Colon (tissue), 2 donors: ENCODE measurements around the gene NXPE4.
"Not testable (repeated sequence)": the region's sequence is repeated elsewhere in the genome, so short reads cannot be mapped to it uniquely, and the experiment has no call there.

ENCODE experiments used
- FAIRE-seq: peaks from 2 replicates; lab custom pipeline; 2012; peaks lifted over from hg19 to GRCh38; lab: Jason Lieb, UNC
- donor health status: control.
- donor health status: control.

Gene NXPE4

GRCh38 chr11:114595571-114595970 lies at the start of gene NXPE4:
NXPE4 (minus strand) TSS chr11:114595786; CDS start chr11:114594759, 1,027 bp downstream.
- no peak for FAIRE-seq

GRCh38 chr11:114639440-114639839 lies 43.9 kb upstream of the NXPE4 start:
- FAIRE-seq, result not testable (repeated sequence)

- FAIRE-seq, result not testable (repeated sequence)
These were observed 35.9 kb upstream of the NXPE4 start for GRCh38 chr11:114631445-114631965.

- FAIRE-seq, result no peak
These were observed 29.7 kb upstream of the NXPE4 start for GRCh38 chr11:114625294-114625693.

GRCh38 chr11:114624455-114625207 lies 29.0 kb upstream of the NXPE4 start:
- no peak for FAIRE-seq

GRCh38 chr11:114623720-114624119 lies 28.1 kb upstream of the NXPE4 start:
- no peak for FAIRE-seq

GRCh38 chr11:114622858-114623257 lies 27.3 kb upstream of the NXPE4 start:
- FAIRE-seq, result no peak

GRCh38 chr11:114621950-114622809 lies 26.6 kb upstream of the NXPE4 start:
- no peak for FAIRE-seq

GRCh38 chr11:114621072-114621471 lies 25.5 kb upstream of the NXPE4 start:
- FAIRE-seq, result no peak

- FAIRE-seq, result no peak
These were observed 24.1 kb upstream of the NXPE4 start for GRCh38 chr11:114619659-114620173.

- FAIRE-seq, result no peak
These were observed 22.6 kb upstream of the NXPE4 start for GRCh38 chr11:114618139-114618538.

- no peak for FAIRE-seq
These were observed 21.9 kb upstream of the NXPE4 start for GRCh38 chr11:114617157-114618124.

- no peak for FAIRE-seq
These were observed 20.9 kb upstream of the NXPE4 start for GRCh38 chr11:114616516-114616915.

GRCh38 chr11:114615448-114616361 lies 20.1 kb upstream of the NXPE4 start:
- FAIRE-seq, result no peak

- no peak for FAIRE-seq
These were observed 18.6 kb upstream of the NXPE4 start for GRCh38 chr11:114614127-114614720.

- not testable (repeated sequence) for FAIRE-seq
These were observed 17.5 kb upstream of the NXPE4 start for GRCh38 chr11:114613094-114613493.

- no peak for FAIRE-seq
These were observed 17.1 kb upstream of the NXPE4 start for GRCh38 chr11:114612686-114613085.

GRCh38 chr11:114612199-114612598 lies 16.6 kb upstream of the NXPE4 start:
- FAIRE-seq, result not testable (repeated sequence)

GRCh38 chr11:114610984-114611944 lies 15.7 kb upstream of the NXPE4 start:
- FAIRE-seq, result no peak
